ENCODE measurements around the gene ABITRAM.

ABITRAM gene

GRCh38 chr9:108900176-108900575 is 34.0 kb upstream of the ABITRAM start:
- no peak overlapping the region for H3K27ac ChIP-seq
- no peak for TF ChIP-seq CTCF (conservative IDR thresholded peaks at IDR 0.05)

GRCh38 chr9:108903420-108904103 is 30.6 kb upstream of the ABITRAM start:
- no peak overlapping the region for H3K27ac ChIP-seq
- no peak for TF ChIP-seq CTCF (conservative IDR thresholded peaks at IDR 0.05)

- TF ChIP-seq CTCF (conservative IDR thresholded peaks at IDR 0.05): no peak
- H3K27ac ChIP-seq: no peak overlapping the region
Observed at GRCh38 chr9:108904161-108904560, 30.0 kb upstream of the ABITRAM start.

- H3K27ac ChIP-seq: no peak overlapping the region
- TF ChIP-seq CTCF (conservative IDR thresholded peaks at IDR 0.05): no peak
Observed at GRCh38 chr9:108905494-108905893, 28.7 kb upstream of the ABITRAM start.

- H3K27ac ChIP-seq: no peak overlapping the region
- TF ChIP-seq CTCF (conservative IDR thresholded peaks at IDR 0.05): no peak
Observed at GRCh38 chr9:108910402-108910801, 23.8 kb upstream of the ABITRAM start.

- H3K27ac ChIP-seq: no peak overlapping the region
- TF ChIP-seq CTCF (conservative IDR thresholded peaks at IDR 0.05): no peak
Observed at GRCh38 chr9:108910914-108911313, 23.3 kb upstream of the ABITRAM start.

GRCh38 chr9:108911820-108912219 is 22.4 kb upstream of the ABITRAM start:
- TF ChIP-seq CTCF (conservative IDR thresholded peaks at IDR 0.05): no peak
- no peak overlapping the region for H3K27ac ChIP-seq

Data from VCaP (cell line).